Measurements from ENCODE around the gene DCTN3.

Gene DCTN3

GRCh38 chr9:34585946-34586669, 34.2 kb downstream of the DCTN3 start:
- peaks cover 0 to 2% (median 0%) of the 10 kb centered on the region in 5 experiments for H3K9me3 ChIP-seq (ENCODE audit: control extremely low read depth in 1 of 5, control insufficient read depth in 4 of 5, insufficient read depth in 2 of 5, low read depth in 1 of 5, low read length in 4 of 5)
- CTCF ChIA-PET: interaction anchor here (1.2 to 1.9 kb wide), 4 partner anchors 13 to 66 kb away, joined by 3 to 5 read pairs (median 4); no protein-coding TSS in a partner anchor
- no peak overlapping the region for H3K27ac ChIP-seq (ENCODE audit: insufficient read depth in 1 of 2, low read depth in 1 of 2, low read length in 2 of 2, poor library complexity in 1 of 2, severe bottlenecking in 2 of 2)
- POLR2A ChIA-PET: no interaction called here
- WGBS (ENCODE audit: insufficient coverage): 37% methylated on average over 5 of the region's 11 CpGs
- no peak overlapping the region for H3K4me3 ChIP-seq (ENCODE audit: control insufficient read depth in 1 of 7, extremely low read depth in 1 of 7, insufficient read depth in 4 of 7, low read depth in 2 of 7, low read length in 6 of 7)
- no peaks in the 10 kb centered on the region for H3K36me3 ChIP-seq (ENCODE audit: control insufficient read depth in 4 of 4, insufficient read depth in 4 of 4, low read length in 3 of 4)
- H3K4me1 ChIP-seq (ENCODE audit: control extremely low read depth in 1 of 4, control insufficient read depth in 4 of 4, insufficient read depth in 4 of 4, low read length in 3 of 4): peaks cover 0 to 27% (median 22%) of the 10 kb centered on the region in 4 experiments
- H3K27me3 ChIP-seq (replicated peaks in 2 of 5; ENCODE audit: control insufficient read depth in 4 of 5, insufficient read depth in 5 of 5, low read length in 4 of 5): peaks cover 11 to 95% (median 59%) of the 10 kb centered on the region in 5 experiments
- DNase-seq: no peak

DNA sequence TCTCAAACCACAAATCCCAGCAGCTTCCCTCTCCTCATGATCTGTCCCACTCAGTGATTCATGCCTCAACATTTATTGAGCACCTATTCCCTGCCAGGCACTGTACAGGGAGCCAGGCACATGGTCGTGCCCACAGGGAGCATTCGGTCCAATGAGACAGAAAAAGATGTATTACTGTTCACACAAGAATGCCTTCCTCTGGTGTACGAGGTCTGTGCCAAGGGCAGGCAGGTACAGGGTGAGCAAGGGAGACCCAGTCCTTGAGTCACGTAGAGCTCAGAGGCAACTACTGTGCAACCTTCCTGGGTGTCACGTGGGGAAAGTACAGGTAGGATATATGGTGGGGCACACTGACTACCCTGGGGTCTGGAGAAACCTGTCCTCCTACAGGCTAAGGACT, 35.3 kb downstream of the DCTN3 start:
- Histone ChIP-seq H3K27ac (ENCODE audit: insufficient read depth in 1 of 2, low read depth in 1 of 2, low read length in 2 of 2, poor library complexity in 1 of 2, severe bottlenecking in 2 of 2) (no peak overlapping the region), H3K9me3 (ENCODE audit: control extremely low read depth in 1 of 5, control insufficient read depth in 4 of 5, insufficient read depth in 2 of 5, low read depth in 1 of 5, low read length in 4 of 5) (peaks cover 0 to 2% (median 0%) of the 10 kb centered on the region in 5 experiments), H3K4me1 (ENCODE audit: control extremely low read depth in 1 of 4, control insufficient read depth in 4 of 4, insufficient read depth in 4 of 4, low read length in 3 of 4) (peaks cover 0 to 15% (median 11%) of the 10 kb centered on the region in 4 experiments), H3K27me3 (replicated peaks in 2 of 5; ENCODE audit: control insufficient read depth in 4 of 5, insufficient read depth in 5 of 5, low read length in 4 of 5) (peaks cover 11 to 95% (median 55%) of the 10 kb centered on the region in 5 experiments), H3K4me3 (ENCODE audit: control insufficient read depth in 1 of 7, extremely low read depth in 1 of 7, insufficient read depth in 4 of 7, low read depth in 2 of 7, low read length in 6 of 7) (no peak overlapping the region), H3K36me3 (ENCODE audit: control insufficient read depth in 4 of 4, insufficient read depth in 4 of 4, low read length in 3 of 4) (no peaks in the 10 kb centered on the region)
- DNase-seq: no peak
- ChIA-PET CTCF (interaction anchor here (0.9 to 1.6 kb wide), 3 partner anchors 9 to 20 kb away, joined by 3 to 5 read pairs (median 3); no protein-coding TSS in a partner anchor), POLR2A (no interaction called here)
- WGBS (ENCODE audit: insufficient coverage): 85% methylated on average over 4 of the region's 5 CpGs

DNA sequence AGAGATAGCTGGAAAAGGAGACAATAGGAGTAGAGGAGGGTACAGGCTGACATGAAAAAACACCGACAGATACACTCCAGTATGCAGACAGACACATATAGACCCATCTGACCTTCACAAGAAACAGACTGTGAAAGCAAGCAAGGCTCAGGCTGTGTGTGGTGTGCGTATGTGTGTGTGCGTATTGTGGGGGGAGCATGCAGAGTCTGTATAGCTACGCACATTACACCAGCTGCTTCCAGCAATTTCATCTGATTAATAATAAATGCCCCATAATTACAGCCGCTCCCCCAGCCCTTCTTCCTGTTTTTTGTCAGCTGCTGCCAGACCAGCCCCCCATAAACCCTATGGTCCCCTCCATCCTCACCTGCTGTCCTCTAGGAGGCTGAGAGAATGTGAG, 37.5 kb downstream of the DCTN3 start:
- Histone ChIP-seq H3K9me3 (ENCODE audit: control extremely low read depth in 1 of 5, control insufficient read depth in 4 of 5, insufficient read depth in 2 of 5, low read depth in 1 of 5, low read length in 4 of 5) (peaks cover 0 to 2% (median 0%) of the 10 kb centered on the region in 5 experiments), H3K4me1 (ENCODE audit: control extremely low read depth in 1 of 4, control insufficient read depth in 4 of 4, insufficient read depth in 4 of 4, low read length in 3 of 4) (peaks cover 0 to 11% (median 6%) of the 10 kb centered on the region in 4 experiments), H3K27me3 (replicated peaks in 2 of 5; ENCODE audit: control insufficient read depth in 4 of 5, insufficient read depth in 5 of 5, low read length in 4 of 5) (peaks cover 8 to 95% (median 55%) of the 10 kb centered on the region in 5 experiments), H3K4me3 (ENCODE audit: control insufficient read depth in 1 of 7, extremely low read depth in 1 of 7, insufficient read depth in 4 of 7, low read depth in 2 of 7, low read length in 6 of 7) (no peak overlapping the region), H3K36me3 (ENCODE audit: control insufficient read depth in 4 of 4, insufficient read depth in 4 of 4, low read length in 3 of 4) (no peaks in the 10 kb centered on the region), H3K27ac (ENCODE audit: insufficient read depth in 1 of 2, low read depth in 1 of 2, low read length in 2 of 2, poor library complexity in 1 of 2, severe bottlenecking in 2 of 2) (no peak overlapping the region)
- no peak for DNase-seq
- ChIA-PET CTCF (interaction anchor here (0.8 to 1.9 kb wide), 6 partner anchors 9 to 36 kb away, joined by 3 to 6 read pairs (median 4); no protein-coding TSS in a partner anchor), POLR2A (no interaction called here)
- WGBS (ENCODE audit: insufficient coverage): 100% methylated on average over 2 of the region's 5 CpGs

- no peak for DNase-seq
- peaks cover 0 to 11% (median 8%) of the 10 kb centered on the region in 4 experiments for H3K4me1 ChIP-seq (ENCODE audit: control extremely low read depth in 1 of 4, control insufficient read depth in 4 of 4, insufficient read depth in 4 of 4, low read length in 3 of 4)
- ChIA-PET POLR2A (no interaction called here), CTCF (interaction anchor here (0.7 to 1.9 kb wide), 6 partner anchors 11 to 54 kb away, joined by 3 to 6 read pairs (median 4); no protein-coding TSS in a partner anchor)
- H3K27me3 ChIP-seq (replicated peaks in 2 of 5; ENCODE audit: control insufficient read depth in 4 of 5, insufficient read depth in 5 of 5, low read length in 4 of 5): peaks cover 0 to 93% (median 49%) of the 10 kb centered on the region in 5 experiments
- WGBS (ENCODE audit: insufficient coverage): 80% methylated on average over 1 of the region's 3 CpGs
- H3K27ac ChIP-seq (ENCODE audit: insufficient read depth in 1 of 2, low read depth in 1 of 2, low read length in 2 of 2, poor library complexity in 1 of 2, severe bottlenecking in 2 of 2): no peak overlapping the region
- H3K4me3 ChIP-seq (ENCODE audit: control insufficient read depth in 1 of 7, extremely low read depth in 1 of 7, insufficient read depth in 4 of 7, low read depth in 2 of 7, low read length in 6 of 7): no peak overlapping the region
- H3K36me3 ChIP-seq (ENCODE audit: control insufficient read depth in 4 of 4, insufficient read depth in 4 of 4, low read length in 3 of 4): no peaks in the 10 kb centered on the region
- H3K9me3 ChIP-seq (ENCODE audit: control extremely low read depth in 1 of 5, control insufficient read depth in 4 of 5, insufficient read depth in 2 of 5, low read depth in 1 of 5, low read length in 4 of 5): peaks cover 0 to 2% (median 0%) of the 10 kb centered on the region in 5 experiments
Measured at GRCh38 chr9:34581318-34581717, 39.0 kb downstream of the DCTN3 start.

GRCh38 chr9:34580358-34580757, 39.9 kb downstream of the DCTN3 start:
- no peaks in the 10 kb centered on the region for H3K36me3 ChIP-seq (ENCODE audit: control insufficient read depth in 4 of 4, insufficient read depth in 4 of 4, low read length in 3 of 4)
- H3K27ac ChIP-seq (ENCODE audit: insufficient read depth in 1 of 2, low read depth in 1 of 2, low read length in 2 of 2, poor library complexity in 1 of 2, severe bottlenecking in 2 of 2): no peak overlapping the region
- WGBS (ENCODE audit: insufficient coverage): 85% methylated on average over 7 of the region's 8 CpGs
- peaks cover 0 to 92% (median 46%) of the 10 kb centered on the region in 5 experiments for H3K27me3 ChIP-seq (replicated peaks in 2 of 5; ENCODE audit: control insufficient read depth in 4 of 5, insufficient read depth in 5 of 5, low read length in 4 of 5)
- DNase-seq: no peak
- peaks cover 0 to 11% (median 8%) of the 10 kb centered on the region in 4 experiments for H3K4me1 ChIP-seq (ENCODE audit: control extremely low read depth in 1 of 4, control insufficient read depth in 4 of 4, insufficient read depth in 4 of 4, low read length in 3 of 4)
- H3K4me3 ChIP-seq (ENCODE audit: control insufficient read depth in 1 of 7, extremely low read depth in 1 of 7, insufficient read depth in 4 of 7, low read depth in 2 of 7, low read length in 6 of 7): no peak overlapping the region
- peaks cover 0 to 2% (median 0%) of the 10 kb centered on the region in 5 experiments for H3K9me3 ChIP-seq (ENCODE audit: control extremely low read depth in 1 of 5, control insufficient read depth in 4 of 5, insufficient read depth in 2 of 5, low read depth in 1 of 5, low read length in 4 of 5)
- POLR2A ChIA-PET: interaction anchor here (1.0 kb wide), 1 partner anchor 11 kb away, joined by 3 read pairs; no protein-coding TSS in a partner anchor
- CTCF ChIA-PET: interaction anchor here (0.8 to 2.1 kb wide), 5 partner anchors 12 to 32 kb away, joined by 3 to 6 read pairs (median 4); no protein-coding TSS in a partner anchor

DNA sequence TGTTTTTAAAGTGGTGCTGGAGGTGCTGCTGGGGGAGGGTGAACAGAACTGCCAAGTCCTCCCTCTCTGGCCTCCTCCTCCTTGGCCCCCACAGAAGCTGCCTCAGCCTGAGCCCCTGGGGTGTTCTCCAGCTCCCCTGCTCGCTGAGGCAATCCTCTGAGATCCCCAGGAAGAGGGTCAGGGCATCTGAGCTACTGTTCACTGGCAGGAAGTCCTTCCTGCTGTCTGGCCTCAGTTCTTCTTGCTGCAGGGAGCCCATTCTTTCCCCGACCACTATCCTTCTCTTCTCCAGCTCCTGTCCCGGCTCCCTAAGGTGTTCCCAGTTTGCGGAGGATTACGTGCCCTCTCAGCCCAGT, 40.5 kb downstream of the DCTN3 start:
- no peaks in the 10 kb centered on the region for H3K36me3 ChIP-seq (ENCODE audit: control insufficient read depth in 4 of 4, insufficient read depth in 4 of 4, low read length in 3 of 4)
- H3K27me3 ChIP-seq (replicated peaks in 2 of 5; ENCODE audit: control insufficient read depth in 4 of 5, insufficient read depth in 5 of 5, low read length in 4 of 5): peaks cover 0 to 92% (median 50%) of the 10 kb centered on the region in 5 experiments
- no peak overlapping the region for H3K4me3 ChIP-seq (ENCODE audit: control insufficient read depth in 1 of 7, extremely low read depth in 1 of 7, insufficient read depth in 4 of 7, low read depth in 2 of 7, low read length in 6 of 7)
- H3K4me1 ChIP-seq (ENCODE audit: control extremely low read depth in 1 of 4, control insufficient read depth in 4 of 4, insufficient read depth in 4 of 4, low read length in 3 of 4): peaks cover 0 to 11% (median 8%) of the 10 kb centered on the region in 4 experiments
- H3K27ac ChIP-seq (ENCODE audit: insufficient read depth in 1 of 2, low read depth in 1 of 2, low read length in 2 of 2, poor library complexity in 1 of 2, severe bottlenecking in 2 of 2): no peak overlapping the region
- no peaks in the 10 kb centered on the region for H3K9me3 ChIP-seq (ENCODE audit: control extremely low read depth in 1 of 5, control insufficient read depth in 4 of 5, insufficient read depth in 2 of 5, low read depth in 1 of 5, low read length in 4 of 5)
- POLR2A ChIA-PET: interaction anchor here (1.0 kb wide), 1 partner anchor 12 kb away, joined by 3 read pairs; no protein-coding TSS in a partner anchor
- WGBS (ENCODE audit: insufficient coverage): 67% methylated on average over 5 of the region's 5 CpGs
- no peak for DNase-seq
- CTCF ChIA-PET: interaction anchor here (1.3 to 2.1 kb wide), 3 partner anchors 11 to 32 kb away, joined by 4 to 6 read pairs (median 6); no protein-coding TSS in a partner anchor
